Fibroblast of lung (primary cell): ENCODE data around the gene LRP1-AS.

Experiments used
- EZH2 ChIP-seq: IDR thresholded peaks from 2 replicates; pipeline ENCODE4 v1.5.1; 2012; ENCODE audit warnings: low read length, control low read depth, mild to moderate bottlenecking; ENCODE audit errors: missing control alignments
- TF ChIP-seq, protein P1 (sequence below), 2 donors: IDR thresholded peaks in 1 of 2; conservative IDR thresholded peaks in 1 of 2; 1 replicate in 1 of 2; 2 replicates in 1 of 2; pipeline ENCODE4 v1.5.1; 2011 to 2012; ENCODE audit warnings: low read length in 2 of 2, control low read depth in 1 of 2, inconsistent platforms in 1 of 2, low read depth in 1 of 2, mild to moderate bottlenecking in 1 of 2

DNA sequence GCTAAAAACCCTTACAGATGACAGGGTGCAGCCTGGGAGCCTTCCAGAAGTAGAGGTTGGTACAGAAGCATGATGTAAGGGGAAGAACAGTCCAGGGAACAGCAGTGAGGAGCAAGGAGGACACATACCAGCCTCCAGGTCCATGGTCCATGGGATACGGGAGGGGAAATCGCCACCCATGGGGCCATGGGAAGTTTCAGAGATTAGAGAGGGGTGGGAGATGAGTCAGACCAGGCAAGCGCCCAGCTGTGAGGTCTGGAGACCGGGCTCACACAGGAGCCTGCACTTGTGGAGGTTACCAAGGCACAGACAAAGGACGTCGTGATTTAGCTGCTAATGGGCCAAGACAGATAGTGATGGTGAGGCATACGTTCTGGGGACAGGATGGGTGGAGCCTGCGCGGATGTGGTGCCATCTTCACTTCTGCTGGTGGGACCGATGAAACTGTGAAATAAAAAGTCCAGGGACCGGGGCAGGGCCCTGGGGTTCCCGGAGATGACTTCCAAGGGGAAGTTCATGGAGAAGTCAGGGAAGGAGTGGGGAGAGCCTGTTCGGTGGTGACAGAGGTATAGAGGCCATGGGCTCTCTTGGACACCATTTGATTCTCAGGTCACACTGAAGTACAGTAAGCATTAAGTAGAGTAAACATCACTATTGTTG lies 17.7 kb upstream of the LRP1-AS start:
- TF ChIP-seq, protein P1, sequence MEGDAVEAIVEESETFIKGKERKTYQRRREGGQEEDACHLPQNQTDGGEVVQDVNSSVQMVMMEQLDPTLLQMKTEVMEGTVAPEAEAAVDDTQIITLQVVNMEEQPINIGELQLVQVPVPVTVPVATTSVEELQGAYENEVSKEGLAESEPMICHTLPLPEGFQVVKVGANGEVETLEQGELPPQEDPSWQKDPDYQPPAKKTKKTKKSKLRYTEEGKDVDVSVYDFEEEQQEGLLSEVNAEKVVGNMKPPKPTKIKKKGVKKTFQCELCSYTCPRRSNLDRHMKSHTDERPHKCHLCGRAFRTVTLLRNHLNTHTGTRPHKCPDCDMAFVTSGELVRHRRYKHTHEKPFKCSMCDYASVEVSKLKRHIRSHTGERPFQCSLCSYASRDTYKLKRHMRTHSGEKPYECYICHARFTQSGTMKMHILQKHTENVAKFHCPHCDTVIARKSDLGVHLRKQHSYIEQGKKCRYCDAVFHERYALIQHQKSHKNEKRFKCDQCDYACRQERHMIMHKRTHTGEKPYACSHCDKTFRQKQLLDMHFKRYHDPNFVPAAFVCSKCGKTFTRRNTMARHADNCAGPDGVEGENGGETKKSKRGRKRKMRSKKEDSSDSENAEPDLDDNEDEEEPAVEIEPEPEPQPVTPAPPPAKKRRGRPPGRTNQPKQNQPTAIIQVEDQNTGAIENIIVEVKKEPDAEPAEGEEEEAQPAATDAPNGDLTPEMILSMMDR (conservative IDR thresholded peaks at IDR 0.05 in 1 of 2, IDR thresholded peaks at IDR 0.05 in 1 of 2; ENCODE audit: low read depth in 1 of 2, low read length in 2 of 2), result no peak
- no peak for TF ChIP-seq EZH2
